ENCODE results near the gene S100A13. TPM values are rescaled to one million over a fixed set of nuclear protein-coding genes. Genes with fewer than 3 reads are reported as not detected.
A peak's percentile ranks its signal among the peaks of the same experiment; 100 is the strongest.

The S100A13 gene
- total and polyA plus RNA-seq, 8 donors, result 18.7 to 271 (median 43.1) TPM

DNA sequence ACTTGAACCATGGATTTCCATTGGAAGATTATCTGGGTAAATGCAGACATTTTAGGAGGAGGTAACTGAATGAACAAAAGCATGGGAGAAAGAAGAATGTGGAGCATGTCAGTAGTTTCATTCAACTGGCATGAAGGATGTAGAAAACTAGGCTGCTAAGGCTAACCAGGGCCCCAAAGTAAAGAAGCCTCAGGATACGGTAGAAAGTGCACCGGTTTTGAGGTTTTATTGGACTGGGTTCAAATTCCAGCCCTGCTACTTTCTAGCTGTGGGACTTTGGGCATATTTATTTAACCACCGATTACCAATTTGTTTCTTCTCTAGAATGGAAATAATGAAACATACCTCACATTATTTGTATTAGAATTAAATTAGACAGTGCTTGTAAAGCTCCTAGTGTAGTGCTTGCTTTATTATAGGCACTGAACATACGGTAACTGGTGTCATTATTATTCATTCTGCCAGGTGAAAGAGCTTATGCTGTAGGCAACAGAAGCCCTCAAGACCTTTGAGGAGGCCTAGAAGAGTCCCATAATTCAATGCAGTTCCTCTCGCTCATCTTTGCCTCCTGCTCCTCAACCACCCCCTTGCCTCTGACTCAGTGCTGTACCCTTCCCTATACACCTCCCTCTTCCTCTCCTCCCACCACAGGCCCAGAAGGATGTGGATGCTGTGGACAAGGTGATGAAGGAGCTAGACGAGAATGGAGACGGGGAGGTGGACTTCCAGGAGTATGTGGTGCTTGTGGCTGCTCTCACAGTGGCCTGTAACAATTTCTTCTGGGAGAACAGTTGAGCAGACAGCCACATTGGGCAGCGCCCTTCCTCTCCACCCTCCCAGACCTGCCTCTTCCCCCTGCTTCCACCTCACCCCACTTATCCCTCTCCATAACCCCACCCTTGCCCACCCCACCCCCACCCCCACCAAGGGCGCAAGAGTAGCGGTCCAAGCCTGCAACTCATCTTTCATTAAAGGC lies 4.0 kb upstream of the S100A13 start:
- WGBS, 5 donors, result 66 to 72% (median 70%) methylated on average over 10 of the region's 10 CpGs
- no peaks in the 10 kb centered on the region for H3K27me3 ChIP-seq

GRCh38 chr1:153630384-153630783 lies 3.1 kb upstream of the S100A13 start:
- peak in 1 of 2 donors; percentile 12 for DNase-seq
- peaks cover 0 to 1% (median 0%) of the 10 kb centered on the region in 4 donors for H3K36me3 ChIP-seq
- WGBS, 5 donors, result 84 to 93% (median 90%) methylated on average over 7 of the region's 7 CpGs
- H3K27me3 ChIP-seq, result no peaks in the 10 kb centered on the region
- no peak for TF ChIP-seq POLR2AphosphoS5 (IDR thresholded peaks at IDR 0.05)
- TF ChIP-seq, protein P1, sequence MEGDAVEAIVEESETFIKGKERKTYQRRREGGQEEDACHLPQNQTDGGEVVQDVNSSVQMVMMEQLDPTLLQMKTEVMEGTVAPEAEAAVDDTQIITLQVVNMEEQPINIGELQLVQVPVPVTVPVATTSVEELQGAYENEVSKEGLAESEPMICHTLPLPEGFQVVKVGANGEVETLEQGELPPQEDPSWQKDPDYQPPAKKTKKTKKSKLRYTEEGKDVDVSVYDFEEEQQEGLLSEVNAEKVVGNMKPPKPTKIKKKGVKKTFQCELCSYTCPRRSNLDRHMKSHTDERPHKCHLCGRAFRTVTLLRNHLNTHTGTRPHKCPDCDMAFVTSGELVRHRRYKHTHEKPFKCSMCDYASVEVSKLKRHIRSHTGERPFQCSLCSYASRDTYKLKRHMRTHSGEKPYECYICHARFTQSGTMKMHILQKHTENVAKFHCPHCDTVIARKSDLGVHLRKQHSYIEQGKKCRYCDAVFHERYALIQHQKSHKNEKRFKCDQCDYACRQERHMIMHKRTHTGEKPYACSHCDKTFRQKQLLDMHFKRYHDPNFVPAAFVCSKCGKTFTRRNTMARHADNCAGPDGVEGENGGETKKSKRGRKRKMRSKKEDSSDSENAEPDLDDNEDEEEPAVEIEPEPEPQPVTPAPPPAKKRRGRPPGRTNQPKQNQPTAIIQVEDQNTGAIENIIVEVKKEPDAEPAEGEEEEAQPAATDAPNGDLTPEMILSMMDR (IDR thresholded peaks at IDR 0.05), result no peak
- TF ChIP-seq EP300 (IDR thresholded peaks at IDR 0.05), result no peak
- no peak for TF ChIP-seq POLR2A (IDR thresholded peaks at IDR 0.05)
- H3K9me3 ChIP-seq, result no peaks in the 10 kb centered on the region
- H3K4me1 ChIP-seq, result peaks cover 35 to 61% (median 43%) of the 10 kb centered on the region in 4 donors
- no peak overlapping the region for H3K4me3 ChIP-seq
- intact Hi-C loops (cut with DNase I; ENCODE audit: low total_unique reads), result no loop called here
- peak overlapping the region in 2 of 5 donors; percentile 46 to 90 for H3K27ac ChIP-seq

More for the DNA sequence above, 4.0 kb upstream of the S100A13 start:
- intact Hi-C loops (cut with DNase I; ENCODE audit: low total_unique reads), result no loop called here
- H3K9me3 ChIP-seq, result no peaks in the 10 kb centered on the region
- TF ChIP-seq POLR2AphosphoS5 (IDR thresholded peaks at IDR 0.05) (no peak), POLR2A (IDR thresholded peaks at IDR 0.05) (no peak), EP300 (IDR thresholded peaks at IDR 0.05) (no peak)
- TF ChIP-seq, protein P1 (IDR thresholded peaks at IDR 0.05), result no peak
- DNase-seq, result peak in 1 of 2 donors; percentile 20
- H3K36me3 ChIP-seq, result peaks cover 3 to 9% (median 7%) of the 10 kb centered on the region in 4 donors
- peaks cover 36 to 61% (median 44%) of the 10 kb centered on the region in 4 donors for H3K4me1 ChIP-seq
- H3K27ac ChIP-seq, result peak overlapping the region in 2 of 5 donors; percentile 46 to 90
- H3K4me3 ChIP-seq, result no peak overlapping the region

DNA sequence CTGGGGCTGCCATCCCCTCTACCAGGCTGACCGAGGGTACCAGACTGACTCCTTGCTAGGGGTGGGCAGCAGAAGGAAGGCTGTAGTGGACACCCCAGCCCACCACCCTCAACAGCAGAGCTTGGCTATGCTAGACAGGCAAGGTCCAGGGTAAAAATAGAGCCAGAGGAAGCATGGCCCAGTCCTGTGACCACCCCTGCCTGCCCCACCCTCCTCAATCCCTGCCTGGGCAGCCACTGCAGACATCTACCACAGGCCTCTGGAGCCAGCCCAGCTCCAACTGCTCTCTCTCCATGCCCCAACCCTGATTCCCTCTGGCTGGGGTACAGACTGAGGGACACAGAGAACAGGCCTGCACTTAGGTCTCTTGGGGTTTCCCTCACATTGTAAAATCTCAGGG lies 2.7 kb upstream of the S100A13 start:
- TF ChIP-seq, protein P1 (IDR thresholded peaks at IDR 0.05), result no peak
- TF ChIP-seq POLR2AphosphoS5 (IDR thresholded peaks at IDR 0.05), result no peak
- TF ChIP-seq EP300 (IDR thresholded peaks at IDR 0.05), result no peak
- TF ChIP-seq POLR2A (IDR thresholded peaks at IDR 0.05), result no peak
- no peaks in the 10 kb centered on the region for H3K27me3 ChIP-seq
- intact Hi-C loops (cut with DNase I; ENCODE audit: low total_unique reads), result no loop called here

DNA sequence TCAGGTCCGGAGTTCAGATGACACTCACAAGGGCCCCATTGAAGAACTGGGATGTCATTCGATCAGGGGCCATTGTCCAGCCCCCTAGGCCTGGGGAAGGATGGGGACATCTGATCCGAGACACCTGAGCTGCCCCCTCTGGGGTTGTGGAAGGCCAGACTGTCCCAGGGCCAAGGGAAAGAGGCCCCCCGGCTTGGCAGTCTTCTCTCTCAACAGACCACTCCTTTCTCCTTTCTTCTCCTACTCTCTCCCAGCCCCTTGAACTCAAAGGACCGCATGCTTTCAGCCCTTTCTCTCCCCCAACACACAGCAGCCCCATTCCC lies 2.0 kb upstream of the S100A13 start:
- WGBS, 5 donors, result 79 to 85% (median 82%) methylated on average over 5 of the region's 5 CpGs
- H3K27ac ChIP-seq, result peak overlapping the region in 2 of 5 donors; percentile 90
- DNase-seq, result no peak
- no peak overlapping the region for H3K4me3 ChIP-seq
- TF ChIP-seq POLR2AphosphoS5 (IDR thresholded peaks at IDR 0.05), result no peak
- no peak for TF ChIP-seq POLR2A (IDR thresholded peaks at IDR 0.05)
- no peak for TF ChIP-seq EP300 (IDR thresholded peaks at IDR 0.05)
- TF ChIP-seq, protein P1 (IDR thresholded peaks at IDR 0.05), result no peak
- H3K4me1 ChIP-seq, result peaks cover 30 to 64% (median 42%) of the 10 kb centered on the region in 4 donors
- H3K27me3 ChIP-seq, result no peaks in the 10 kb centered on the region
- intact Hi-C loops (cut with DNase I; ENCODE audit: low total_unique reads), result no loop called here
- H3K9me3 ChIP-seq, result no peaks in the 10 kb centered on the region
- H3K36me3 ChIP-seq, result peaks cover 0 to 9% (median 0%) of the 10 kb centered on the region in 4 donors

More for the DNA sequence above, 2.7 kb upstream of the S100A13 start:
- Histone ChIP-seq H3K4me1 (peaks cover 31 to 61% (median 41%) of the 10 kb centered on the region in 4 donors), H3K27ac (peak overlapping the region in 1 of 5 donors; percentile 90), H3K9me3 (no peaks in the 10 kb centered on the region), H3K36me3 (peaks cover 0 to 3% (median 0%) of the 10 kb centered on the region in 4 donors), H3K4me3 (no peak overlapping the region)
- 67 to 100% (median 94%) methylated on average over 1 of the region's 1 CpG for WGBS, 5 donors
- peak in 1 of 2 donors; percentile 12 for DNase-seq
